GM12891 (cell line): Measurements from ENCODE around the gene CDH23.

Experiments used
- POLR2A ChIP-seq: IDR thresholded peaks from 2 replicates; pipeline ENCODE4 v1.6.1; 2011; ENCODE audit warnings: low read depth, low read length, control low read depth
- POLR2AphosphoS5 ChIP-seq: IDR thresholded peaks from 2 replicates; pipeline ENCODE4 v1.6.1; 2011; ENCODE audit warnings: low read depth, low read length, control low read depth
- TAF1 ChIP-seq: IDR thresholded peaks from 2 replicates; pipeline ENCODE4 v1.6.1; 2011; ENCODE audit warnings: low read depth, low read length, control low read depth

- TF ChIP-seq POLR2AphosphoS5 (no peak), TAF1 (no peak), POLR2A (no peak)
Observed at GRCh38 chr10:71513540-71513853, 116.8 kb downstream of the CDH23 start.
